D721Med (cell line): ENCODE measurements around the gene URGCP.
A peak's percentile ranks its signal among the peaks of the same experiment; 100 is the strongest.

Experiments used
- DNase-seq: peaks from one replicate; pipeline ENCODE4 v3.0.0; 2011; ENCODE audit warnings: low spot score; ENCODE audit not compliant: insufficient read length
- FAIRE-seq: peaks from 2 replicates; lab custom pipeline; 2011; peaks lifted over from hg19 to GRCh38; lab: Jason Lieb, UNC
- CTCF ChIP-seq: IDR thresholded peaks from 2 replicates; pipeline ENCODE4 v1.5.1; 2012; ENCODE audit warnings: mild to moderate bottlenecking, control low read depth; ENCODE audit not compliant: insufficient read depth; ENCODE audit errors: missing control alignments

The URGCP gene

GRCh38 chr7:43872406-43873110 is 33.8 kb downstream of the URGCP start:
- DNase-seq = no peak
- TF ChIP-seq CTCF = no peak
- no peak for FAIRE-seq

- FAIRE-seq (no peak), DNase-seq (no peak)
- no peak for TF ChIP-seq CTCF
Observed at GRCh38 chr7:43871064-43871463, 35.3 kb downstream of the URGCP start.

- FAIRE-seq (no peak), DNase-seq (no peak)
- no peak for TF ChIP-seq CTCF
Observed at GRCh38 chr7:43870316-43870715, 36.1 kb downstream of the URGCP start.

- no peak for DNase-seq
- TF ChIP-seq CTCF = no peak
- no peak for FAIRE-seq
Observed at GRCh38 chr7:43869867-43870240, 36.5 kb downstream of the URGCP start.

GRCh38 chr7:43869006-43869866 is 37.2 kb downstream of the URGCP start, which contains the start of gene MRPS24:
Gene MRPS24, minus strand, starts transcription at chr7:43869517. Its CDS starts 22 bp downstream, at chr7:43869495.
- DNase-seq (peak; percentile 92), FAIRE-seq (no peak)
- TF ChIP-seq CTCF = no peak

- no peak for FAIRE-seq
- no peak for DNase-seq
Observed at GRCh38 chr7:43868681-43869005, 37.8 kb downstream of the URGCP start.

More at GRCh38 chr7:43868681-43869005, 37.8 kb downstream of the URGCP start:
- no peak for TF ChIP-seq CTCF
